SK-N-SH (cell line): ENCODE data around the gene RNF150. TPM values are rescaled to one million over a fixed set of nuclear protein-coding genes. Genes with fewer than 3 reads are reported as not detected.

ENCODE experiments used
- CTCF ChIA-PET: fragments of 300-600, 350-600 bp; formaldehyde crosslinking; extraction: SDS; loops from one replicate; lab custom pipeline; 2021; lab: Yijun Ruan, JAX
- POLR2A ChIA-PET: fragments of 350-600 bp; sonication (Branson Sonifier 250); formaldehyde crosslinking; extraction: SDS; loops from one replicate; lab custom pipeline; 2020; ENCODE audit warnings: antibody characterized with exemption, inconsistent platforms; lab: Yijun Ruan, JAX
- DNase-seq: peaks from one replicate; pipeline ENCODE4 v3.0.0; 2012
- H2AFZ ChIP-seq: fragments of 200-600 bp; sonication (generic); 2 replicates; pipeline ENCODE4 v1.8.1; 2016; ENCODE audit warnings: antibody characterized with exemption, mild to moderate bottlenecking, low read depth
- H3F3A ChIP-seq: fragments of 200-600 bp; sonication (generic); replicated peaks from 2 replicates; pipeline ENCODE3; 2016; ENCODE audit warnings: antibody characterized with exemption, mild to moderate bottlenecking; ENCODE audit not compliant: insufficient read depth
- H3K27ac ChIP-seq, 2 experiments: fragments of 200-500 bp in 1 of 2; fragments of 200-600 bp in 1 of 2; sonication (Bioruptor generic) in 1 of 2; sonication (generic), shearing (Covaris generic) in 1 of 2; 2 replicates each; pipeline versions ENCODE4 v1.5.1 to v1.6.1; 2014 to 2016; ENCODE audit warnings: low read depth in 2 of 2, inconsistent platforms in 1 of 2, low read length in 1 of 2, mild to moderate bottlenecking in 1 of 2, mixed read lengths in 1 of 2
- H3K27me3 ChIP-seq: fragments of 200-600 bp; sonication (generic), shearing (Covaris generic); 2 replicates; pipeline ENCODE4 v1.6.1; 2016; ENCODE audit warnings: mixed run types; ENCODE audit not compliant: insufficient read depth
- H3K36me3 ChIP-seq, 2 experiments: fragments of 200-500 bp in 1 of 2; fragments of 200-600 bp in 1 of 2; sonication (Bioruptor generic) in 1 of 2; sonication (generic) in 1 of 2; replicated peaks in 1 of 2; 2 replicates each; pipeline versions ENCODE3 to v1.5.1; 2014 to 2016; ENCODE audit warnings: low read length in 1 of 2, mild to moderate bottlenecking in 1 of 2; ENCODE audit not compliant: insufficient read depth in 2 of 2, control insufficient read depth in 1 of 2
- H3K4me1 ChIP-seq, 2 experiments: fragments of 200-500 bp in 1 of 2; fragments of 200-600 bp in 1 of 2; sonication (Bioruptor generic) in 1 of 2; sonication (generic), shearing (Covaris generic) in 1 of 2; 2 replicates each; pipeline versions ENCODE4 v1.5.1 to v1.6.1; 2014 to 2016; ENCODE audit warnings: low read depth in 1 of 2, low read length in 1 of 2, mixed run types in 1 of 2; ENCODE audit not compliant: insufficient read depth in 2 of 2, control insufficient read depth in 1 of 2
- H3K4me2 ChIP-seq: fragments of 200-600 bp; sonication (generic), shearing (Covaris generic); 2 replicates; pipeline ENCODE4 v1.6.1; 2017; ENCODE audit warnings: mixed run types
- H3K4me3 ChIP-seq, 2 experiments: fragments of 200-500 bp in 1 of 2; fragments of 200-600 bp in 1 of 2; sonication (Bioruptor generic) in 1 of 2; sonication (generic), shearing (Covaris generic) in 1 of 2; 2 replicates each; pipeline versions ENCODE4 v1.5.1 to v1.8.1; 2014 to 2016; ENCODE audit warnings: low read depth in 2 of 2, inconsistent platforms in 1 of 2, low read length in 1 of 2, mild to moderate bottlenecking in 1 of 2, mixed read lengths in 1 of 2, moderate library complexity in 1 of 2
- H3K79me2 ChIP-seq: fragments of 200-600 bp; sonication (generic); 2 replicates; pipeline ENCODE4 v1.8.1; 2017; ENCODE audit warnings: mild to moderate bottlenecking; ENCODE audit not compliant: insufficient read depth
- H3K9ac ChIP-seq: fragments of 200-600 bp; sonication (generic); 2 replicates; pipeline ENCODE4 v1.6.1; 2017; ENCODE audit warnings: mixed run types
- H3K9me2 ChIP-seq: fragments of 200-600 bp; sonication (generic); 2 replicates; pipeline ENCODE4 v1.6.1; 2017; ENCODE audit warnings: mixed run types
- H3K9me3 ChIP-seq: fragments of 200-600 bp; sonication (generic); 2 replicates; pipeline ENCODE4 v1.6.1; 2017; ENCODE audit warnings: mixed run types, mild to moderate bottlenecking, moderate library complexity
- H4K20me1 ChIP-seq: fragments of 200-600 bp; sonication (generic); 2 replicates; pipeline ENCODE4 v1.6.1; 2017; ENCODE audit warnings: mild to moderate bottlenecking, mixed run types; ENCODE audit not compliant: insufficient read depth
- CHD2 ChIP-seq: fragments of 150-350 bp; IDR thresholded peaks from 2 replicates; pipeline ENCODE4 v1.6.1; 2018; ENCODE audit warnings: low read length; ENCODE audit not compliant: partially characterized antibody
- EP300 ChIP-seq, 2 experiments: IDR thresholded peaks; 2 replicates each; pipeline versions ENCODE4 v1.4.0 to v1.6.1; 2012; ENCODE audit warnings: borderline replicate concordance in 1 of 2, low read depth in 1 of 2, low read length in 1 of 2
- FOXJ3 ChIP-seq: sonication (generic); formaldehyde crosslinking; IDR thresholded peaks from 2 replicates; pipeline ENCODE4 v1.5.1; 2020; ENCODE audit warnings: mild to moderate bottlenecking, missing genetic modification reagents
- FOXM1 ChIP-seq: IDR thresholded peaks from 2 replicates; pipeline ENCODE4 v1.4.0; 2012; ENCODE audit warnings: low read depth, mild to moderate bottlenecking
- GABPA ChIP-seq: IDR thresholded peaks from 2 replicates; pipeline ENCODE4 v1.4.0; 2012; ENCODE audit warnings: low read depth, mild to moderate bottlenecking
- GATA2 ChIP-seq: sonication (generic); formaldehyde crosslinking; IDR thresholded peaks from 2 replicates; pipeline ENCODE4 v1.5.0; 2020; ENCODE audit warnings: mild to moderate bottlenecking, missing genetic modification reagents
- MEF2A ChIP-seq: IDR thresholded peaks from 2 replicates; pipeline ENCODE4 v1.4.0; 2012; ENCODE audit warnings: low read depth, borderline replicate concordance
- MXI1 ChIP-seq: IDR thresholded peaks from 2 replicates; pipeline ENCODE4 v1.6.1; 2012; ENCODE audit warnings: mild to moderate bottlenecking, low read depth, low read length, improper control_type of control experiment
- NFIC ChIP-seq: IDR thresholded peaks from 2 replicates; pipeline ENCODE4 v1.4.0; 2012; ENCODE audit warnings: borderline replicate concordance
- NRF1 ChIP-seq: IDR thresholded peaks from 2 replicates; pipeline ENCODE4 v1.6.1; 2012; ENCODE audit warnings: low read depth, mild to moderate bottlenecking, low read length
- POLR2AphosphoS5 ChIP-seq: IDR thresholded peaks from 2 replicates; pipeline ENCODE4 v1.6.1; 2012; ENCODE audit warnings: low read depth, low read length
- RAD21 ChIP-seq: IDR thresholded peaks from 2 replicates; pipeline ENCODE4 v1.6.1; 2012; ENCODE audit warnings: mild to moderate bottlenecking, low read length
- REST ChIP-seq: IDR thresholded peaks from 2 replicates; pipeline ENCODE4 v1.6.1; 2012; ENCODE audit warnings: mild to moderate bottlenecking, low read depth, low read length, moderate library complexity
- SIN3A ChIP-seq: IDR thresholded peaks from 2 replicates; pipeline ENCODE4 v1.6.1; 2012; ENCODE audit warnings: low read depth, mild to moderate bottlenecking, low read length, moderate library complexity, borderline replicate concordance
- SMC3 ChIP-seq: IDR thresholded peaks from 2 replicates; pipeline ENCODE4 v1.6.1; 2012; ENCODE audit warnings: low read depth, low read length, improper control_type of control experiment
- TAF1 ChIP-seq: IDR thresholded peaks from 2 replicates; pipeline ENCODE4 v1.6.1; 2012; ENCODE audit warnings: low read depth, mild to moderate bottlenecking, low read length, moderate library complexity, borderline replicate concordance
- USF2 ChIP-seq: fragments of 150-350 bp; IDR thresholded peaks from 2 replicates; pipeline ENCODE4 v1.6.1; 2017; ENCODE audit warnings: antibody characterized with exemption, low read length, low read depth, borderline replicate concordance
- YY1 ChIP-seq: IDR thresholded peaks from 2 replicates; pipeline ENCODE4 v1.4.0; 2012; ENCODE audit warnings: low read depth, mild to moderate bottlenecking
- WGBS: methylation state at CpG from one replicate; pipeline ENCODE4 v1.1.6; 2017; ENCODE audit warnings: low lambda C conversion rate; 5-methylcytosine and 5-hydroxymethylcytosine counted together
- polyA plus RNA-seq, 3 experiments: library from polyadenylated mRNA; depleted of rRNA; stranded (reverse); fragments of >200 nt; gene quantifications; 2 replicates each; pipeline ENCODE4 v1.2.3, GENCODE V29; 2012
- TF ChIP-seq, protein P1 (sequence below): IDR thresholded peaks from 2 replicates; pipeline ENCODE4; 2012
- TF ChIP-seq, protein P2 (sequence below): IDR thresholded peaks from 2 replicates; pipeline ENCODE4 v1.4.0; 2012; ENCODE audit warnings: low read depth
- TF ChIP-seq, protein P3 (sequence below): fragments of 150-350 bp; IDR thresholded peaks from 2 replicates; pipeline ENCODE4 v1.6.1; 2016; ENCODE audit warnings: mild to moderate bottlenecking, low read depth, low read length
- TF ChIP-seq, protein P4 (sequence below): fragments of 200-600 bp; sonication (generic); IDR thresholded peaks from 2 replicates; pipeline ENCODE4 v1.6.1; 2017; ENCODE audit warnings: antibody characterized with exemption, mild to moderate bottlenecking, moderate library complexity

The RNF150 gene
- polyA plus RNA-seq, 1 of the 3 experiments (the other 2 are of a cell fraction), result 5.8 TPM

- H3K9me2 ChIP-seq, result no peaks in the 10 kb centered on the region
- 58% methylated on average over 1 of the region's 1 CpG for WGBS
- no peak overlapping the region for H3K4me3 ChIP-seq
- no peak overlapping the region for H3K9ac ChIP-seq
- H4K20me1 ChIP-seq, result no peaks in the 10 kb centered on the region
- H3K4me1 ChIP-seq, result peaks cover 16 to 59% of the 10 kb centered on the region in 2 experiments; a peak in 3 of 4 replicates
- H3K4me2 ChIP-seq, result no peak overlapping the region
- peak; percentile 64 for DNase-seq
- no peaks in the 10 kb centered on the region for H3K9me3 ChIP-seq
- POLR2A ChIA-PET, result interaction anchor here (0.9 to 4.2 kb wide), 6 partner anchors 8 to 231 kb away, joined by 3 to 41 read pairs (median 7); partner anchors contain the start of genes RNF150 and TBC1D9
- H3K27ac ChIP-seq, result peak overlapping the region; percentile 30 to 99; a peak in 3 of 4 replicates
- H3K27me3 ChIP-seq, result no peaks in the 10 kb centered on the region
- peaks cover 3% of the 10 kb centered on the region for H3F3A ChIP-seq
- no peak overlapping the region for H2AFZ ChIP-seq
- H3K79me2 ChIP-seq, result no peaks in the 10 kb centered on the region
- CTCF ChIA-PET, result interaction anchor here (1.0 to 6.3 kb wide), 8 partner anchors 18 to 230 kb away, joined by 3 to 72 read pairs (median 5); partner anchors contain the start of gene RNF150
- H3K36me3 ChIP-seq, result no peaks in the 10 kb centered on the region
- TF ChIP-seq NFIC, result peak; percentile 34; the same call in 1 of the 2 replicates
- TF ChIP-seq MXI1, result peak; percentile 83
- TF ChIP-seq, protein P1, sequence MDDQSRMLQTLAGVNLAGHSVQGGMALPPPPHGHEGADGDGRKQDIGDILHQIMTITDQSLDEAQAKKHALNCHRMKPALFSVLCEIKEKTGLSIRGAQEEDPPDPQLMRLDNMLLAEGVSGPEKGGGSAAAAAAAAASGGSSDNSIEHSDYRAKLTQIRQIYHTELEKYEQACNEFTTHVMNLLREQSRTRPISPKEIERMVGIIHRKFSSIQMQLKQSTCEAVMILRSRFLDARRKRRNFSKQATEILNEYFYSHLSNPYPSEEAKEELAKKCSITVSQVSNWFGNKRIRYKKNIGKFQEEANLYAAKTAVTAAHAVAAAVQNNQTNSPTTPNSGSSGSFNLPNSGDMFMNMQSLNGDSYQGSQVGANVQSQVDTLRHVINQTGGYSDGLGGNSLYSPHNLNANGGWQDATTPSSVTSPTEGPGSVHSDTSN, result peak; percentile 80
- no peak for TF ChIP-seq NRF1
- TF ChIP-seq GABPA, result no peak
- peak; percentile 94 for TF ChIP-seq FOXJ3 (CRISPR knock-in tag)
- no peak for TF ChIP-seq YY1
- peak; percentile 43; the same call in 1 of the 2 replicates for TF ChIP-seq RAD21
- TF ChIP-seq, protein P2, sequence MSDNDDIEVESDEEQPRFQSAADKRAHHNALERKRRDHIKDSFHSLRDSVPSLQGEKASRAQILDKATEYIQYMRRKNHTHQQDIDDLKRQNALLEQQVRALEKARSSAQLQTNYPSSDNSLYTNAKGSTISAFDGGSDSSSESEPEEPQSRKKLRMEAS, result no peak
- TF ChIP-seq SIN3A, result no peak
- TF ChIP-seq MEF2A, result no peak
- TF ChIP-seq, protein P3, sequence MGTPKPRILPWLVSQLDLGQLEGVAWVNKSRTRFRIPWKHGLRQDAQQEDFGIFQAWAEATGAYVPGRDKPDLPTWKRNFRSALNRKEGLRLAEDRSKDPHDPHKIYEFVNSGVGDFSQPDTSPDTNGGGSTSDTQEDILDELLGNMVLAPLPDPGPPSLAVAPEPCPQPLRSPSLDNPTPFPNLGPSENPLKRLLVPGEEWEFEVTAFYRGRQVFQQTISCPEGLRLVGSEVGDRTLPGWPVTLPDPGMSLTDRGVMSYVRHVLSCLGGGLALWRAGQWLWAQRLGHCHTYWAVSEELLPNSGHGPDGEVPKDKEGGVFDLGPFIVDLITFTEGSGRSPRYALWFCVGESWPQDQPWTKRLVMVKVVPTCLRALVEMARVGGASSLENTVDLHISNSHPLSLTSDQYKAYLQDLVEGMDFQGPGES, result no peak
- peak; percentile 14; the same call in 1 of the 2 replicates for TF ChIP-seq SMC3
- TF ChIP-seq, protein P4, sequence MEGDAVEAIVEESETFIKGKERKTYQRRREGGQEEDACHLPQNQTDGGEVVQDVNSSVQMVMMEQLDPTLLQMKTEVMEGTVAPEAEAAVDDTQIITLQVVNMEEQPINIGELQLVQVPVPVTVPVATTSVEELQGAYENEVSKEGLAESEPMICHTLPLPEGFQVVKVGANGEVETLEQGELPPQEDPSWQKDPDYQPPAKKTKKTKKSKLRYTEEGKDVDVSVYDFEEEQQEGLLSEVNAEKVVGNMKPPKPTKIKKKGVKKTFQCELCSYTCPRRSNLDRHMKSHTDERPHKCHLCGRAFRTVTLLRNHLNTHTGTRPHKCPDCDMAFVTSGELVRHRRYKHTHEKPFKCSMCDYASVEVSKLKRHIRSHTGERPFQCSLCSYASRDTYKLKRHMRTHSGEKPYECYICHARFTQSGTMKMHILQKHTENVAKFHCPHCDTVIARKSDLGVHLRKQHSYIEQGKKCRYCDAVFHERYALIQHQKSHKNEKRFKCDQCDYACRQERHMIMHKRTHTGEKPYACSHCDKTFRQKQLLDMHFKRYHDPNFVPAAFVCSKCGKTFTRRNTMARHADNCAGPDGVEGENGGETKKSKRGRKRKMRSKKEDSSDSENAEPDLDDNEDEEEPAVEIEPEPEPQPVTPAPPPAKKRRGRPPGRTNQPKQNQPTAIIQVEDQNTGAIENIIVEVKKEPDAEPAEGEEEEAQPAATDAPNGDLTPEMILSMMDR, result no peak
- peak; percentile 78 for TF ChIP-seq POLR2AphosphoS5
- TF ChIP-seq CHD2, result peak; percentile 96
- peak; percentile 78 to 100; a peak in 3 of 4 replicates for TF ChIP-seq EP300 (IDR thresholded peaks at IDR 0.05; ENCODE audit: borderline replicate concordance in 1 of 2, low read depth in 1 of 2, low read length in 1 of 2)
- no peak for TF ChIP-seq REST
- TF ChIP-seq GATA2 (CRISPR knock-in tag), result peak; percentile 100
- no peak for TF ChIP-seq TAF1
- TF ChIP-seq FOXM1, result no peak
- no peak for TF ChIP-seq USF2
Observed at GRCh38 chr4:140901736-140902336, 231.4 kb downstream of the RNF150 start.
